Peyer's patch (tissue), 4 donors: Measurements from ENCODE around the gene C1orf87.

ENCODE experiments used
- POLR2A ChIP-seq, 2 donors: fragments of 450-650 bp; IDR thresholded peaks; one replicate each; pipeline ENCODE4 v1.5.1; 2017; ENCODE audit warnings: antibody characterized with exemption in 2 of 2, mild to moderate bottlenecking in 2 of 2, moderate library complexity in 2 of 2
- TF ChIP-seq, protein P1 (sequence below), 6 experiments: fragments of 450-650 bp in 4 of 6; fragments of 200-600 bp in 2 of 6; sonication (generic) in 1 of 6; IDR thresholded peaks; one replicate each; pipeline ENCODE4 v1.5.1; 2017 to 2019; ENCODE audit warnings: antibody characterized with exemption in 6 of 6, mild to moderate bottlenecking in 3 of 6, moderate library complexity in 1 of 6

DNA sequence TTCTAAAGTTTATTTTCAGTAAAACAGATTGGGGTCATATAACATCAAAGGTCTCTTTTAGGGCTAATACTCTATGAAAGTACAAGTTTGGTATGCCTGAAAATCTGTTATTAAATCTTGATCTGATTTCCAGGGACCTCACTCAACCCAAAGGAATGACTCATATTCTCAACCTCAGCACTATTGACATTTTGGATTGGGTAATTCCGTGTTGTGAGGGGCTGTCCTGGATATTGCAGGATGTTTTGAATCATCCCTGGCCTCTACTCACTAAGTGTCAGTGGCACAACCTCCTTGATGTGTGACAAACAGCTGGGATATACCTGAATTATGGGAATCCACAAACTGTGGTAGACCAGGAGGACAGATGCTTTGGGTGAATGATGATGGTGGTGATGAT lies 95.5 kb downstream of the C1orf87 start:
- TF ChIP-seq POLR2A (IDR thresholded peaks at IDR 0.05): no peak
- TF ChIP-seq, protein P1, sequence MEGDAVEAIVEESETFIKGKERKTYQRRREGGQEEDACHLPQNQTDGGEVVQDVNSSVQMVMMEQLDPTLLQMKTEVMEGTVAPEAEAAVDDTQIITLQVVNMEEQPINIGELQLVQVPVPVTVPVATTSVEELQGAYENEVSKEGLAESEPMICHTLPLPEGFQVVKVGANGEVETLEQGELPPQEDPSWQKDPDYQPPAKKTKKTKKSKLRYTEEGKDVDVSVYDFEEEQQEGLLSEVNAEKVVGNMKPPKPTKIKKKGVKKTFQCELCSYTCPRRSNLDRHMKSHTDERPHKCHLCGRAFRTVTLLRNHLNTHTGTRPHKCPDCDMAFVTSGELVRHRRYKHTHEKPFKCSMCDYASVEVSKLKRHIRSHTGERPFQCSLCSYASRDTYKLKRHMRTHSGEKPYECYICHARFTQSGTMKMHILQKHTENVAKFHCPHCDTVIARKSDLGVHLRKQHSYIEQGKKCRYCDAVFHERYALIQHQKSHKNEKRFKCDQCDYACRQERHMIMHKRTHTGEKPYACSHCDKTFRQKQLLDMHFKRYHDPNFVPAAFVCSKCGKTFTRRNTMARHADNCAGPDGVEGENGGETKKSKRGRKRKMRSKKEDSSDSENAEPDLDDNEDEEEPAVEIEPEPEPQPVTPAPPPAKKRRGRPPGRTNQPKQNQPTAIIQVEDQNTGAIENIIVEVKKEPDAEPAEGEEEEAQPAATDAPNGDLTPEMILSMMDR (IDR thresholded peaks at IDR 0.05): no peak
